VCaP (cell line): Measurements from ENCODE around the gene WAS.

ENCODE experiments used
- H3K27ac ChIP-seq: fragments of 450-650 bp; 2 replicates; pipeline ENCODE4 v1.5.1; 2017
- CTCF ChIP-seq: fragments of 450-650 bp; conservative IDR thresholded peaks from 2 replicates; pipeline ENCODE4 v1.5.1; 2017; ENCODE audit warnings: mild to moderate bottlenecking, moderate library complexity

Gene WAS

GRCh38 chrX:48709522-48710112 lies 26.0 kb downstream of the WAS start:
- no peak overlapping the region for H3K27ac ChIP-seq
- no peak for TF ChIP-seq CTCF

GRCh38 chrX:48711162-48711928 lies 27.7 kb downstream of the WAS start:
- no peak overlapping the region for H3K27ac ChIP-seq
- no peak for TF ChIP-seq CTCF

- no peak for TF ChIP-seq CTCF
- H3K27ac ChIP-seq, result no peak overlapping the region
Measured at GRCh38 chrX:48711929-48712505, 28.4 kb downstream of the WAS start.

- no peak overlapping the region for H3K27ac ChIP-seq
- no peak for TF ChIP-seq CTCF
Measured at GRCh38 chrX:48713847-48714246, 30.2 kb downstream of the WAS start.

- TF ChIP-seq CTCF, result no peak
- H3K27ac ChIP-seq, result no peak overlapping the region
Measured at GRCh38 chrX:48714573-48714972, 31.0 kb downstream of the WAS start.

GRCh38 chrX:48715072-48715471 lies 31.5 kb downstream of the WAS start:
- TF ChIP-seq CTCF, result no peak

GRCh38 chrX:48715876-48716502 lies 32.4 kb downstream of the WAS start:
- no peak overlapping the region for H3K27ac ChIP-seq
- no peak for TF ChIP-seq CTCF

More at GRCh38 chrX:48715072-48715471, 31.5 kb downstream of the WAS start:
- no peak overlapping the region for H3K27ac ChIP-seq
